Ishikawa (cell line): ENCODE data around the gene GALK1.

ENCODE experiments used
- CEBPB ChIP-seq: IDR thresholded peaks from 2 replicates; pipeline ENCODE4 v1.6.1; 2012
- CREB1 ChIP-seq: IDR thresholded peaks from 2 replicates; pipeline ENCODE4 v1.6.1; 2012; ENCODE audit warnings: low read depth
- NFIC ChIP-seq: IDR thresholded peaks from 2 replicates; pipeline ENCODE4 v1.6.1; 2012
- RAD21 ChIP-seq: IDR thresholded peaks from 2 replicates; pipeline ENCODE4 v1.6.1; 2012; ENCODE audit warnings: low read depth
- REST ChIP-seq: IDR thresholded peaks from 2 replicates; pipeline ENCODE4 v1.6.1; 2012; ENCODE audit warnings: low read depth, mild to moderate bottlenecking
- TAF1 ChIP-seq: IDR thresholded peaks from 2 replicates; pipeline ENCODE4 v1.6.1; 2012; ENCODE audit warnings: low read depth, mild to moderate bottlenecking
- TCF12 ChIP-seq: IDR thresholded peaks from 2 replicates; pipeline ENCODE4 v1.6.1; 2012; ENCODE audit warnings: low read depth
- USF1 ChIP-seq: IDR thresholded peaks from 2 replicates; pipeline ENCODE4 v1.6.1; 2012
- YY1 ChIP-seq: IDR thresholded peaks from 2 replicates; pipeline ENCODE4 v1.6.1; 2012; ENCODE audit warnings: low read depth

- TF ChIP-seq CEBPB (no peak), NFIC (no peak), USF1 (no peak), REST (no peak), CREB1 (no peak), RAD21 (no peak), YY1 (no peak), TCF12 (no peak), TAF1 (no peak)
Measured at GRCh38 chr17:75739174-75739573, 25.8 kb downstream of the GALK1 start.
